AG09309 (cell line): ENCODE results near the gene PHEX.

Experiments
- DNase-seq: peaks from one replicate; pipeline ENCODE4 v3.0.0-alpha.2; 2010; ENCODE audit warnings: low read depth
- H3K4me3 ChIP-seq: 2 replicates; pipeline ENCODE4 v1.5.1; 2011; ENCODE audit warnings: mild to moderate bottlenecking, low read depth, low read length, moderate library complexity; ENCODE audit not compliant: control insufficient read depth
- TF ChIP-seq, protein P1 (sequence below): IDR thresholded peaks from 2 replicates; pipeline ENCODE4 v1.5.1; 2011; ENCODE audit warnings: mild to moderate bottlenecking, low read depth, low read length, inconsistent platforms; ENCODE audit not compliant: insufficient read depth, control insufficient read depth; ENCODE audit errors: missing control alignments

Gene PHEX

DNA sequence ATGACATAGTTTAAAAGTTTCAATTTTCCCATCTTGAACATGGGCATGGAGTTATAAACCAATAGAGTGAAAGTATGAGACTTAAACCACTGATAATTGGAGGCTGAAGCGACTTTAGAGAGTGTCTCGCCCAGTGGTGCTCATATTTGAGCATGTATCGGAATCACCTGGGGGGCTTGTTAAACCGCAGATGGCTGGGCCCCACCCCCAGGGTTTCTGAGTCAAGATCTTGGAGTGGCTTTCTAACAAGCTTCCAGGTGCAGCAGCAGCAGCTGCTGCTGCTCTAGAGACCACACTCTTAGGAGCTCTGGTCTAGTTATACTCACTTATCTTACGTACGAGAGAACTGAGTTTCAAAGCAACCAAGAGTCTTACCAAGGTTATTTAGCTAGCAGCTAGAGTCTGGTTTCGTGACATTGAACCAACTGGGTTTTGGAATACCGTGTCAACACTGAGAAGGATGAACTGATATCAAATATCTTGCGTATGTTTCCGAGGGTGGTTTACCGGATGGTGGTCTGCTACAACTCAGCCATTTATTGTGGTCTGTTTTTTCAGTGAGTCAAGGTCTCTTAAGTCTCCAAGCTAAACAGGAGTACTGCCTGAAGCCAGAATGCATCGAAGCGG lies 5.9 kb downstream of the PHEX start:
- TF ChIP-seq, protein P1, sequence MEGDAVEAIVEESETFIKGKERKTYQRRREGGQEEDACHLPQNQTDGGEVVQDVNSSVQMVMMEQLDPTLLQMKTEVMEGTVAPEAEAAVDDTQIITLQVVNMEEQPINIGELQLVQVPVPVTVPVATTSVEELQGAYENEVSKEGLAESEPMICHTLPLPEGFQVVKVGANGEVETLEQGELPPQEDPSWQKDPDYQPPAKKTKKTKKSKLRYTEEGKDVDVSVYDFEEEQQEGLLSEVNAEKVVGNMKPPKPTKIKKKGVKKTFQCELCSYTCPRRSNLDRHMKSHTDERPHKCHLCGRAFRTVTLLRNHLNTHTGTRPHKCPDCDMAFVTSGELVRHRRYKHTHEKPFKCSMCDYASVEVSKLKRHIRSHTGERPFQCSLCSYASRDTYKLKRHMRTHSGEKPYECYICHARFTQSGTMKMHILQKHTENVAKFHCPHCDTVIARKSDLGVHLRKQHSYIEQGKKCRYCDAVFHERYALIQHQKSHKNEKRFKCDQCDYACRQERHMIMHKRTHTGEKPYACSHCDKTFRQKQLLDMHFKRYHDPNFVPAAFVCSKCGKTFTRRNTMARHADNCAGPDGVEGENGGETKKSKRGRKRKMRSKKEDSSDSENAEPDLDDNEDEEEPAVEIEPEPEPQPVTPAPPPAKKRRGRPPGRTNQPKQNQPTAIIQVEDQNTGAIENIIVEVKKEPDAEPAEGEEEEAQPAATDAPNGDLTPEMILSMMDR: no peak
- H3K4me3 ChIP-seq: no peak overlapping the region
- no peak for DNase-seq

DNA sequence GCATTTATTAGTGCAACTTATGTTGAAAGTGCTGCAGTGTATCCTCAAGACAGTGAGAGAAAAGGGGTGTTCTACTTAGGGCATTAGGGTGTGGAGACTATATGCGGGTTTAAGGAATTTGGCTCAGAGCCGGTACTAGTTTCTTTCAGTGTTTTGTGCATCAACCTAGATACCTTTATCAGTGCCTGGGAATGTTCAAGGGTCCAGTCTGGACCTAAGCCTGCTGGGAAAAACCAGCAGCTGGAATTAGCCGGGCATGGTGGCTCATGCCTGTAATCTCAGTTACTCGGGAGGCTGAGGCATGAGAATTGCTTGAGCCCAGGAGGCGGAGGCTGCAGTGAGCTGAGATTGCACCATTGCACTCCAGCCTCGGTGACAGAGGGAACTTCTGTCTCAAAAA lies 7.4 kb downstream of the PHEX start:
- DNase-seq: no peak
- TF ChIP-seq, protein P1: no peak
- H3K4me3 ChIP-seq: no peak overlapping the region

DNA sequence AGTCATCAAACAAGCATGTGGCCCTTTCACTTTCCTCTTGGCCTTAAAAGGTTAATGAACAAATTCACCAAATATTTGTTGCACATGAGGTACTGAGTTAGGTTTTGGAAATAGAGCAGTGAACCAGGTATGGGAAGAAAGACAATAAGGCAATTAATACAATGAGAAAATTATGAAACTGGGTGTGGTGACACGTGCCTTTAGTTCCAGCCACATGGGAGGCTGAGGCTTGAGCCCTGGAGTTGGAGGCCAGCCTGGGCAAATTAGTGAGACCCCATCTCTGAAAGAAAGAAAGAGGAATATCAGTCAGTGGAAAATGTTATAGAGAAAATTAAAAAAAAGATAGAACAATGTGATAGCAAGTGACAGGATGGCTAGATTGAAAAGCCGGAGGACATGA lies 8.1 kb downstream of the PHEX start:
- H3K4me3 ChIP-seq: no peak overlapping the region
- TF ChIP-seq, protein P1: no peak
- no peak for DNase-seq

DNA sequence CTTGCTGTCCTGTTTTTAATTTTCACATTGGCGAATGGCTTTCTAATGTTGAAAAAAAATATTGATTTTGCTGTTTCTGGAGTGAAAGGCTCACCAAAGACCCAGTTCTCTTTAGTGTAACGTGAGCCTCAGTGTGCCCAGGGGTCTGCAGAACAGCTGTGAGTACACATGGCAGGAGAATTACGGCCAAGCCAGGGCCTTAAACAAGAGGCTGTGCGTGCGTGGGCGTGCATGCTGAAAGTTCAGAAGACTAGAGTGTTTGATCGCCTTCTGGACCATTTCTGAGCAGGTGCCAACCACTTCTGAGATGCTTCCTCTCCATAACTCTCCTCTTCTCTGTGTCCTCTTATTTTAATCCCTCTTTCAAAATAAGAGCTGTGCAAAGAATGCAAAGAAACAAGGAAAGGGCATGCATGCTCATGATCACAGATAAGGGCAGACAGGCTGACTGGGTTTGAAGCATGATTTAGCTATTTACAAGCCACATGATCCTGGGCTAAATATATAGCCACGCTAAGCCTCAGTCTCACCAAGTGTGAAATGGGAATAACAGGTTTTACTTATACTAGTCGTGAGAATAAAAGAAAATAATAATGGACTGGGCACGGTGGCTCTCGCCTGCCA lies 9.9 kb downstream of the PHEX start:
- TF ChIP-seq, protein P1: no peak
- no peak for DNase-seq
- H3K4me3 ChIP-seq: no peak overlapping the region

DNA sequence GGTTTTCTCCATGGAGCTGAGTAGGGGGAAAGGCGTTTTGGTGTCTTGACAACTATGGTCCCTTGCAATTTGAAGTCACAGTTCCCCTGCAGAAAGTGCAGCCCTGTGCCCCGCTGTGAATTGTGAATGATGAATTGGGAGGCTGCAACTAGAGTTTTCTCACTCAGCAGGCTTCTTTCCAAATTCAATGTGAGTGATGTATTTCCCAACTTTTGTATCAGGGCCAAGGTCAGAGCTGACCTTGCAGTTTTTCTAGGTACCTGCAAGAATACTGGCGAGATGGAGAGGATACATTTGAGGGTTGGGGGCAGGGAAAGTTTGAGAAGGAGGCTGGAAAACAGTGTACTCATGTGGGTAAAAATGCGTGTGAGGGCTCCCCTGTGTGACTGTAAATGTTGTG lies 11.7 kb downstream of the PHEX start:
- no peak for DNase-seq

DNA sequence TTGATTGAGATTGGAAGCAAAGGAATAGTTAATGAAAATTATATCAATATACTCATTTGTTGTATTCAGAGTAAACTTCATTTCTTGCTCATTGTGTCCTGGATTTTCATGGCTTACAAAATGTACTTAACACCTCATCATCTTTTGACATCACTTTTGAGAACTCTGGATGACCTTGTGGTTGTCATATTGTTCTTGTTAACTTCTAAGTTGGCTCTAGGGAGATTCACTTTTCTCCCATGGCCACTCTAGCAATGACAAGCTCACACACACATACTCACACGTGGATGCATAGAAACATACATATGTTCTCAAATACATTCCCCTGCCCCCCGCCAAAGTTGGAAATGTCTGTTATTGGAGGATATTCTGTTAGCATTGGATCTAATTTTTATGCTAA lies 15.3 kb downstream of the PHEX start:
- DNase-seq: no peak
- no peak overlapping the region for H3K4me3 ChIP-seq
- TF ChIP-seq, protein P1: no peak

More for the DNA sequence above, 11.7 kb downstream of the PHEX start:
- no peak overlapping the region for H3K4me3 ChIP-seq
- TF ChIP-seq, protein P1: no peak
